ENCODE data around the gene CTBS. TPM values are rescaled to one million over a fixed set of nuclear protein-coding genes. Genes with fewer than 3 reads are reported as not detected.

CTBS gene
- total RNA-seq, 1 experiment from 2014 or later, result 19.2 TPM

DNA sequence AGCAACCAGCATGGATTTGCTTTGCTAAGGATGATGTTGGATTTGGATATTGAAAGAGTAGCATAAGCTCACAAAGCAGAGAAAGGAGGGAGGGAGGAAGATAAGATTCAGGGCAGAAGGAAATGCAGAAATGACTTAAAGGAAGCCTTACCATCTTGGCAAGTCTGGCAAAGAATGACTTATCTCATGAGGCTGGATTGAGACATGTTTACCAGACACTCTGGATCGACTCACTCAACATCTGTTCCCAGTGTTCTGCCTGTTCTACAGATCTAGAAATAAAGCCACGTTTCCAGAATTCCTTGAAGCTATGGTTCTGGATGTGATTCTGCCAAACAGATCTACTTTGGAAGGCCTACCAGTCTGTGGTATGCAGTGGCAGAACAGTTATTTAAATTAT, 38.8 kb upstream of the CTBS start:
- Histone ChIP-seq H3K36me3 (ENCODE audit: insufficient read depth, low read length) (no peaks in the 10 kb centered on the region), H2AFZ (ENCODE audit: low read length) (no peak overlapping the region), H3K9ac (ENCODE audit: low read length) (no peak overlapping the region), H3K79me2 (ENCODE audit: low read length) (no peaks in the 10 kb centered on the region), H3K27me3 (ENCODE audit: low read length) (no peaks in the 10 kb centered on the region), H4K20me1 (ENCODE audit: insufficient read depth, low read depth, low read length) (no peaks in the 10 kb centered on the region), H3K9me3 (ENCODE audit: low read length) (no peaks in the 10 kb centered on the region), H3K27ac (ENCODE audit: low read length) (no peak overlapping the region), H3K4me3 (ENCODE audit: low read length) (no peak overlapping the region), H3K9me2 (replicated peaks; ENCODE audit: insufficient read depth, low read length) (no peaks in the 10 kb centered on the region), H3K4me2 (ENCODE audit: low read depth, low read length, poor library complexity, severe bottlenecking) (no peak overlapping the region), H3K4me1 (ENCODE audit: low read length) (no peaks in the 10 kb centered on the region)
- no peak for DNase-seq

- H3K4me3 ChIP-seq (ENCODE audit: low read length), result no peak overlapping the region
- DNase-seq, result no peak
- H3K9me3 ChIP-seq (ENCODE audit: low read length), result no peaks in the 10 kb centered on the region
- no peak overlapping the region for H2AFZ ChIP-seq (ENCODE audit: low read length)
- H4K20me1 ChIP-seq (ENCODE audit: insufficient read depth, low read depth, low read length), result no peaks in the 10 kb centered on the region
- H3K27ac ChIP-seq (ENCODE audit: low read length), result no peak overlapping the region
- H3K4me1 ChIP-seq (ENCODE audit: low read length), result no peaks in the 10 kb centered on the region
- no peaks in the 10 kb centered on the region for H3K27me3 ChIP-seq (ENCODE audit: low read length)
- no peaks in the 10 kb centered on the region for H3K79me2 ChIP-seq (ENCODE audit: low read length)
- H3K36me3 ChIP-seq (ENCODE audit: insufficient read depth, low read length), result no peaks in the 10 kb centered on the region
- H3K4me2 ChIP-seq (ENCODE audit: low read depth, low read length, poor library complexity, severe bottlenecking), result no peak overlapping the region
- no peaks in the 10 kb centered on the region for H3K9me2 ChIP-seq (replicated peaks; ENCODE audit: insufficient read depth, low read length)
- H3K9ac ChIP-seq (ENCODE audit: low read length), result no peak overlapping the region
These were observed 37.6 kb upstream of the CTBS start for GRCh38 chr1:84611796-84612195.

GRCh38 chr1:84611091-84611490, 36.9 kb upstream of the CTBS start:
- no peaks in the 10 kb centered on the region for H3K79me2 ChIP-seq (ENCODE audit: low read length)
- H3K9me3 ChIP-seq (ENCODE audit: low read length), result peaks cover 2% of the 10 kb centered on the region
- H4K20me1 ChIP-seq (ENCODE audit: insufficient read depth, low read depth, low read length), result no peaks in the 10 kb centered on the region
- H3K9me2 ChIP-seq (replicated peaks; ENCODE audit: insufficient read depth, low read length), result no peaks in the 10 kb centered on the region
- H3K27me3 ChIP-seq (ENCODE audit: low read length), result no peaks in the 10 kb centered on the region
- no peaks in the 10 kb centered on the region for H3K36me3 ChIP-seq (ENCODE audit: insufficient read depth, low read length)
- no peak for DNase-seq
- no peak overlapping the region for H3K4me2 ChIP-seq (ENCODE audit: low read depth, low read length, poor library complexity, severe bottlenecking)
- H3K9ac ChIP-seq (ENCODE audit: low read length), result no peak overlapping the region
- no peak overlapping the region for H2AFZ ChIP-seq (ENCODE audit: low read length)
- no peak overlapping the region for H3K4me3 ChIP-seq (ENCODE audit: low read length)
- H3K4me1 ChIP-seq (ENCODE audit: low read length), result no peaks in the 10 kb centered on the region
- H3K27ac ChIP-seq (ENCODE audit: low read length), result no peak overlapping the region

DNA sequence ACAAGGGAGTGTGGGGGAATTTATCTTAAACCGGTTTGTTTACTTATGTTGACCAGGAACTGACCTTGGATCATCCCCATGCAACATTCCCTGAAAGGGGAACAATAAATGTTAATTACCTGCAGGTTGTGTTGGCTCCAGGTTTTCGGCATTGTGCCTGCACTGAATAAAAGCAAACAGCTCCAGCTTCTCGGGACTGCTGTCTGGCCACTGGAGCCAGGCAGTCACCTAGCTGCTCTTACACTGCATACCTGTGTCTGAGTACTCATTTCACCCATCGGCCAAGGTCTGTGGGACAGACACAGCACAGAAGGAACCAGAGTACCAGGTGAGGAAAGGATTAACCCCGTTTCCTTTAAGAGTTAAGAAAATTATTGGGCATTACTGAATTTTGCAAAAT, 32.7 kb upstream of the CTBS start:
- Histone ChIP-seq H3K9ac (ENCODE audit: low read length) (no peak overlapping the region), H3K4me1 (ENCODE audit: low read length) (no peaks in the 10 kb centered on the region), H2AFZ (ENCODE audit: low read length) (no peak overlapping the region)

DNA sequence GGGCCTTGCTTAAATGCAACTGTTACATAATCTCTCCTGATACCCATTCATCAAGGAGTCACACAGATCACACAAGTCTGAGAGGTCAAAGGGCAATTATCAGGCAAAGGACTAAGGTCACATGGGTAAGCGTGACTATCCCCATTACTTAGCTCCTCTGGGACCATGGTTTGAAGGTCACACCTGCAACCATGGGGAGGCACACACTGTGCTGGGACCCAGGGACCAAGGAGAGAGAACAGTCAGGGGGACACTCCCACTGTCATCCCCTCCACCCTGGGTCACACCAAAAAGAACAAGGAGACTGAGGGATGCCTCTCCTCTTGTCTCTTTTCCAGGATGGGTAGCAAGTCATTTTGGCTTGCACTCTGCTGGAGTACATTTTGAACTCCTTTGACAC, 30.9 kb upstream of the CTBS start:
- Histone ChIP-seq H3K36me3 (ENCODE audit: insufficient read depth, low read length) (no peaks in the 10 kb centered on the region), H3K9me3 (ENCODE audit: low read length) (peaks cover 16% of the 10 kb centered on the region), H3K9me2 (replicated peaks; ENCODE audit: insufficient read depth, low read length) (no peaks in the 10 kb centered on the region), H3K79me2 (ENCODE audit: low read length) (no peaks in the 10 kb centered on the region), H4K20me1 (ENCODE audit: insufficient read depth, low read depth, low read length) (no peaks in the 10 kb centered on the region), H3K4me1 (ENCODE audit: low read length) (no peaks in the 10 kb centered on the region), H3K27me3 (ENCODE audit: low read length) (no peaks in the 10 kb centered on the region), H2AFZ (ENCODE audit: low read length) (no peak overlapping the region), H3K9ac (ENCODE audit: low read length) (no peak overlapping the region), H3K27ac (ENCODE audit: low read length) (no peak overlapping the region), H3K4me3 (ENCODE audit: low read length) (no peak overlapping the region), H3K4me2 (ENCODE audit: low read depth, low read length, poor library complexity, severe bottlenecking) (no peak overlapping the region)
- DNase-seq, result no peak

More for the DNA sequence above, 32.7 kb upstream of the CTBS start:
- Histone ChIP-seq H3K4me3 (ENCODE audit: low read length) (no peak overlapping the region), H3K9me2 (replicated peaks; ENCODE audit: insufficient read depth, low read length) (no peaks in the 10 kb centered on the region), H3K4me2 (ENCODE audit: low read depth, low read length, poor library complexity, severe bottlenecking) (no peak overlapping the region), H3K27me3 (ENCODE audit: low read length) (no peaks in the 10 kb centered on the region), H3K9me3 (ENCODE audit: low read length) (peaks cover 16% of the 10 kb centered on the region), H3K79me2 (ENCODE audit: low read length) (no peaks in the 10 kb centered on the region), H3K36me3 (ENCODE audit: insufficient read depth, low read length) (no peaks in the 10 kb centered on the region), H3K27ac (ENCODE audit: low read length) (no peak overlapping the region), H4K20me1 (ENCODE audit: insufficient read depth, low read depth, low read length) (no peaks in the 10 kb centered on the region)
- DNase-seq, result no peak

GRCh38 chr1:84603941-84604830, 29.9 kb upstream of the CTBS start:
- no peaks in the 10 kb centered on the region for H3K79me2 ChIP-seq (ENCODE audit: low read length)
- no peaks in the 10 kb centered on the region for H3K4me1 ChIP-seq (ENCODE audit: low read length)
- no peak overlapping the region for H3K9ac ChIP-seq (ENCODE audit: low read length)
- no peak overlapping the region for H2AFZ ChIP-seq (ENCODE audit: low read length)
- peak; percentile 67 for DNase-seq
- no peaks in the 10 kb centered on the region for H3K27me3 ChIP-seq (ENCODE audit: low read length)
- no peaks in the 10 kb centered on the region for H3K36me3 ChIP-seq (ENCODE audit: insufficient read depth, low read length)
- no peak overlapping the region for H3K4me3 ChIP-seq (ENCODE audit: low read length)
- no peak overlapping the region for H3K27ac ChIP-seq (ENCODE audit: low read length)
- H3K9me2 ChIP-seq (replicated peaks; ENCODE audit: insufficient read depth, low read length), result no peaks in the 10 kb centered on the region
- no peaks in the 10 kb centered on the region for H4K20me1 ChIP-seq (ENCODE audit: insufficient read depth, low read depth, low read length)
- H3K4me2 ChIP-seq (ENCODE audit: low read depth, low read length, poor library complexity, severe bottlenecking), result no peak overlapping the region
- peaks cover 16% of the 10 kb centered on the region for H3K9me3 ChIP-seq (ENCODE audit: low read length)

DNA sequence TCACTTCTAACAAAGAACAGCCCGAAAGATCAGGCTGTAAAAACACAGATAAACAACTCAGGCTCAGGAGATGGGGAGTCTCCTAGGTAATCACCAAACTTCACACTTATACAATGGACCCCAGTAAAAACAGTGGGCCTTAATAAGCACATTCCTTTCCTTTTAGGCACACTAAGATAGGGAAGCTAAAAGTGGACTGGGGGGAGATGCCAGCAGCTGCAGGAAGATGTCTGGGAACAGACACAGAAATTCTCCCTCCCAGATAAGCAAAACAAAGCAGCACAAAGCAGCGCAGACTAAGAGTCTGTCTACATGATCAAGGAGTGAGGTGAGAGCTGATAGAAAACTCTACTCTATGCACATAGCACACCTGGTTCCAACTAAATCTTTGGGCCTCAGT, 29.0 kb upstream of the CTBS start:
- Histone ChIP-seq H2AFZ (ENCODE audit: low read length) (no peak overlapping the region), H3K4me3 (ENCODE audit: low read length) (no peak overlapping the region), H3K79me2 (ENCODE audit: low read length) (no peaks in the 10 kb centered on the region), H3K9me3 (ENCODE audit: low read length) (peaks cover 16% of the 10 kb centered on the region), H3K9ac (ENCODE audit: low read length) (no peak overlapping the region), H3K4me1 (ENCODE audit: low read length) (no peaks in the 10 kb centered on the region), H3K27me3 (ENCODE audit: low read length) (no peaks in the 10 kb centered on the region), H3K36me3 (ENCODE audit: insufficient read depth, low read length) (no peaks in the 10 kb centered on the region), H3K9me2 (replicated peaks; ENCODE audit: insufficient read depth, low read length) (no peaks in the 10 kb centered on the region), H4K20me1 (ENCODE audit: insufficient read depth, low read depth, low read length) (no peaks in the 10 kb centered on the region), H3K27ac (ENCODE audit: low read length) (no peak overlapping the region), H3K4me2 (ENCODE audit: low read depth, low read length, poor library complexity, severe bottlenecking) (no peak overlapping the region)
- no peak for DNase-seq

GRCh38 chr1:84600796-84601195, 26.6 kb upstream of the CTBS start:
- no peak overlapping the region for H3K9ac ChIP-seq (ENCODE audit: low read length)
- H3K9me3 ChIP-seq (ENCODE audit: low read length), result peaks cover 11% of the 10 kb centered on the region
- H3K27me3 ChIP-seq (ENCODE audit: low read length), result no peaks in the 10 kb centered on the region
- no peaks in the 10 kb centered on the region for H3K4me1 ChIP-seq (ENCODE audit: low read length)
- H3K4me2 ChIP-seq (ENCODE audit: low read depth, low read length, poor library complexity, severe bottlenecking), result no peak overlapping the region
- no peaks in the 10 kb centered on the region for H3K36me3 ChIP-seq (ENCODE audit: insufficient read depth, low read length)
- H3K79me2 ChIP-seq (ENCODE audit: low read length), result no peaks in the 10 kb centered on the region
- no peak overlapping the region for H3K4me3 ChIP-seq (ENCODE audit: low read length)
- no peak for DNase-seq
- no peaks in the 10 kb centered on the region for H3K9me2 ChIP-seq (replicated peaks; ENCODE audit: insufficient read depth, low read length)
- no peaks in the 10 kb centered on the region for H4K20me1 ChIP-seq (ENCODE audit: insufficient read depth, low read depth, low read length)
- H2AFZ ChIP-seq (ENCODE audit: low read length), result no peak overlapping the region
- no peak overlapping the region for H3K27ac ChIP-seq (ENCODE audit: low read length)

Measured in Karpas-422 (cell line).